ENCODE measurements around the gene LGALS4.

LGALS4 gene

DNA sequence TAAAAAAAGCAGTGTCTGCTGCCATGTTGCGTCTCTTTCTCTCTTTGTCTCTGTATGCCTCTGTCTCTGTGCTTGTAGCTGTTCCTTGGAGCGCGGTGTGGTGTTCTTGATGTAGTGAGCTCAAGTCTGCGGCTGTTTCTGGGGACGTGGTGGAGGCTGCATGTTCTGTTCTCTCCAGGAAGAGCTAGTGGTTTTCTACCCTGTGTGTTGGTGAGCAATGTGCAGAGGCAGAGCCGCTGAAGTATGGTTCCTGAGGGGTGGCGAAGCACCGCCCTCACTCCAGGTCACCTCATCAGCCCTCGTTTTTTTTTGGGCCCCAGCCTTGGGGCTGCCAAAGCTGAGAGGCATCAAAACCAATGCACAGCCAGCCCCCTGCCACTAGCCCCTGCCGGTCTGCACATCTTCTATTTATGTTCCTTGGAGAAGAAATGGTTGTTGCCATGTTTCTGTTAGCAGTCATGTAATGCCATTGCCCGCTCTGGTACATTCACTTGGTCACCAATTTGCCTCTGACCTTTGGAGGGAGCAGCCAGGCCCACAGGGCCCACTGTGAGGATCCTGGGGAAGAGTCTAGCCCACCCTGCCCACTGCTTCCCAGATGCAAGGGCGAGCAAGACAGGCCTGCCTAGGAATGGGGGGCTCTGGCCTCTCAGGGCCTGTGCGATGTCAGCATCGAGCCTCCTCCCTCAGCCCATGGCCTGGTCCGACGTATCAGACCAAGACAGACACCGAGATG, 29.9 kb upstream of the LGALS4 start:
- Histone ChIP-seq H3K9me3 (ENCODE audit: insufficient read depth, low read length, severe bottlenecking) (no peaks in the 10 kb centered on the region), H3K9ac (ENCODE audit: low read depth, low read length) (no peak overlapping the region), H3K4me3 (ENCODE audit: low read depth in 1 of 2, low read length in 2 of 2) (no peak overlapping the region), H2AFZ (ENCODE audit: low read depth, low read length) (no peak overlapping the region), H3K27ac (ENCODE audit: low read length) (no peak overlapping the region), H4K20me1 (ENCODE audit: insufficient read depth, low read length) (peaks cover 95% of the 10 kb centered on the region), H3K4me2 (ENCODE audit: insufficient read depth, low read length) (0 out of 2 replicates have a peak overlapping the region, but pooled peaks have one; percentile 5), H3K27me3 (ENCODE audit: insufficient read depth, low read length, poor library complexity) (no peaks in the 10 kb centered on the region), H3K4me1 (ENCODE audit: insufficient read depth, low read length) (peaks cover 37% of the 10 kb centered on the region), H3K79me2 (ENCODE audit: insufficient read depth, low read length) (peaks cover 78% of the 10 kb centered on the region), H3K36me3 (ENCODE audit: insufficient read depth, low read length) (peaks cover 100% of the 10 kb centered on the region)
- ATAC-seq (ENCODE audit: insufficient read depth, low read depth), result peak; percentile 21; the same call in 2 of the 3 replicates
- no peak for DNase-seq
- TF ChIP-seq EZH2 (IDR thresholded peaks at IDR 0.05; ENCODE audit: borderline replicate concordance, low read depth, low read length, severe bottlenecking), result no peak
- TF ChIP-seq, protein P1, sequence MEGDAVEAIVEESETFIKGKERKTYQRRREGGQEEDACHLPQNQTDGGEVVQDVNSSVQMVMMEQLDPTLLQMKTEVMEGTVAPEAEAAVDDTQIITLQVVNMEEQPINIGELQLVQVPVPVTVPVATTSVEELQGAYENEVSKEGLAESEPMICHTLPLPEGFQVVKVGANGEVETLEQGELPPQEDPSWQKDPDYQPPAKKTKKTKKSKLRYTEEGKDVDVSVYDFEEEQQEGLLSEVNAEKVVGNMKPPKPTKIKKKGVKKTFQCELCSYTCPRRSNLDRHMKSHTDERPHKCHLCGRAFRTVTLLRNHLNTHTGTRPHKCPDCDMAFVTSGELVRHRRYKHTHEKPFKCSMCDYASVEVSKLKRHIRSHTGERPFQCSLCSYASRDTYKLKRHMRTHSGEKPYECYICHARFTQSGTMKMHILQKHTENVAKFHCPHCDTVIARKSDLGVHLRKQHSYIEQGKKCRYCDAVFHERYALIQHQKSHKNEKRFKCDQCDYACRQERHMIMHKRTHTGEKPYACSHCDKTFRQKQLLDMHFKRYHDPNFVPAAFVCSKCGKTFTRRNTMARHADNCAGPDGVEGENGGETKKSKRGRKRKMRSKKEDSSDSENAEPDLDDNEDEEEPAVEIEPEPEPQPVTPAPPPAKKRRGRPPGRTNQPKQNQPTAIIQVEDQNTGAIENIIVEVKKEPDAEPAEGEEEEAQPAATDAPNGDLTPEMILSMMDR (IDR thresholded peaks at IDR 0.05; ENCODE audit: borderline replicate concordance, extremely low read depth, low read length, poor library complexity, severe bottlenecking), result no peak

GRCh38 chr19:38841787-38842438, 29.2 kb upstream of the LGALS4 start:
- DNase-seq, result no peak
- Histone ChIP-seq H3K4me2 (ENCODE audit: insufficient read depth, low read length) (no peak overlapping the region), H3K4me1 (ENCODE audit: insufficient read depth, low read length) (peaks cover 30% of the 10 kb centered on the region), H4K20me1 (ENCODE audit: insufficient read depth, low read length) (peaks cover 95% of the 10 kb centered on the region), H3K9me3 (ENCODE audit: insufficient read depth, low read length, severe bottlenecking) (no peaks in the 10 kb centered on the region), H2AFZ (ENCODE audit: low read depth, low read length) (no peak overlapping the region), H3K4me3 (ENCODE audit: low read depth in 1 of 2, low read length in 2 of 2) (no peak overlapping the region), H3K27ac (ENCODE audit: low read length) (no peak overlapping the region), H3K36me3 (ENCODE audit: insufficient read depth, low read length) (peaks cover 100% of the 10 kb centered on the region), H3K9ac (ENCODE audit: low read depth, low read length) (no peak overlapping the region), H3K79me2 (ENCODE audit: insufficient read depth, low read length) (peaks cover 71% of the 10 kb centered on the region), H3K27me3 (ENCODE audit: insufficient read depth, low read length, poor library complexity) (no peaks in the 10 kb centered on the region)
- ATAC-seq (ENCODE audit: insufficient read depth, low read depth), result peak; percentile 21; the same call in 1 of the 3 replicates
- no peak for TF ChIP-seq EZH2 (IDR thresholded peaks at IDR 0.05; ENCODE audit: borderline replicate concordance, low read depth, low read length, severe bottlenecking)
- TF ChIP-seq, protein P1 (IDR thresholded peaks at IDR 0.05; ENCODE audit: borderline replicate concordance, extremely low read depth, low read length, poor library complexity, severe bottlenecking), result no peak

DNA sequence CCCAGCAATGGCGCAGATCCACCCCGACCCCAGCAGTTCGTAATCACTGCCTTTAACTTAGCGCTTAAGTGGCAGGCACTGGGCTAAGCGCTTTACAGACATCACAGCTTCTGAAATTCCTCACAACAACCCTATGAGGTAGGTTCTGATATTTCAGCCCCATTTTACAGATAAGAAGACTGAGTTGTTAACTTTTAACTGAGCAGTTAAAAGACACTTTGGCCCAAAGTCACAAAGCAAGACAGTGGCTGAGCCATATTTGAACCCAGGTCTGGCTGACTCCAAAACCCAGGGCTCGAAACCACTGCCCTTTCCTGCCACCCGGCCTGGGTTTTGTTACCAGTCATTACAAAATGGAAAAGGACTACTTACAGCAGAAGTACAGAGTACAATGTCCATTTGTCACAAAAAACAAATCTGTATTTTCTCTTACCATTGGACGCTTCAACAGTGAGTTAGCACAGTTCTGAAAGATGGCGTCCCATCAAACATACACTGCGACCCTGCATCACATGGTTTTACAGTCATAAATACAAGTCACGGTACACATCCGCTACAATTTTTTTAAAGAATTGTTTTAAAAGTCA, 28.5 kb upstream of the LGALS4 start:
- no peaks in the 10 kb centered on the region for H3K9me3 ChIP-seq (ENCODE audit: insufficient read depth, low read length, severe bottlenecking)
- no peak for DNase-seq
- H3K27me3 ChIP-seq (ENCODE audit: insufficient read depth, low read length, poor library complexity), result no peaks in the 10 kb centered on the region
- peaks cover 98% of the 10 kb centered on the region for H3K36me3 ChIP-seq (ENCODE audit: insufficient read depth, low read length)
- H3K4me3 ChIP-seq (ENCODE audit: low read depth in 1 of 2, low read length in 2 of 2), result no peak overlapping the region
- no peak overlapping the region for H3K27ac ChIP-seq (ENCODE audit: low read length)
- no peak for ATAC-seq (ENCODE audit: insufficient read depth, low read depth)
- peaks cover 26% of the 10 kb centered on the region for H3K4me1 ChIP-seq (ENCODE audit: insufficient read depth, low read length)
- peaks cover 94% of the 10 kb centered on the region for H4K20me1 ChIP-seq (ENCODE audit: insufficient read depth, low read length)
- TF ChIP-seq, protein P1 (IDR thresholded peaks at IDR 0.05; ENCODE audit: borderline replicate concordance, extremely low read depth, low read length, poor library complexity, severe bottlenecking), result no peak
- no peak for TF ChIP-seq EZH2 (IDR thresholded peaks at IDR 0.05; ENCODE audit: borderline replicate concordance, low read depth, low read length, severe bottlenecking)
- no peak overlapping the region for H3K4me2 ChIP-seq (ENCODE audit: insufficient read depth, low read length)
- no peak overlapping the region for H3K9ac ChIP-seq (ENCODE audit: low read depth, low read length)
- H3K79me2 ChIP-seq (ENCODE audit: insufficient read depth, low read length), result peaks cover 65% of the 10 kb centered on the region
- no peak overlapping the region for H2AFZ ChIP-seq (ENCODE audit: low read depth, low read length)

Measured in DND-41 (cell line).